Stimulated activated CD8-positive, alpha-beta memory T cell treated with anti-CD3 and anti-CD28 coated beads, Interleukin-7, amount 100 ng/mL, for 48 hours (primary cell): ENCODE measurements around the gene ALDH1A3.
"Not testable (repeated sequence)": the region's sequence is repeated elsewhere in the genome, so short reads cannot be mapped to it uniquely, and the experiment has no call there.

Source experiments
- DNase-seq, 2 donors: peaks; one replicate each; pipeline ENCODE4 v3.0.0-alpha.2; 2020; ENCODE audit warnings: low read depth in 1 of 2; ENCODE audit errors: extremely low read depth in 1 of 2

The ALDH1A3 gene

DNA sequence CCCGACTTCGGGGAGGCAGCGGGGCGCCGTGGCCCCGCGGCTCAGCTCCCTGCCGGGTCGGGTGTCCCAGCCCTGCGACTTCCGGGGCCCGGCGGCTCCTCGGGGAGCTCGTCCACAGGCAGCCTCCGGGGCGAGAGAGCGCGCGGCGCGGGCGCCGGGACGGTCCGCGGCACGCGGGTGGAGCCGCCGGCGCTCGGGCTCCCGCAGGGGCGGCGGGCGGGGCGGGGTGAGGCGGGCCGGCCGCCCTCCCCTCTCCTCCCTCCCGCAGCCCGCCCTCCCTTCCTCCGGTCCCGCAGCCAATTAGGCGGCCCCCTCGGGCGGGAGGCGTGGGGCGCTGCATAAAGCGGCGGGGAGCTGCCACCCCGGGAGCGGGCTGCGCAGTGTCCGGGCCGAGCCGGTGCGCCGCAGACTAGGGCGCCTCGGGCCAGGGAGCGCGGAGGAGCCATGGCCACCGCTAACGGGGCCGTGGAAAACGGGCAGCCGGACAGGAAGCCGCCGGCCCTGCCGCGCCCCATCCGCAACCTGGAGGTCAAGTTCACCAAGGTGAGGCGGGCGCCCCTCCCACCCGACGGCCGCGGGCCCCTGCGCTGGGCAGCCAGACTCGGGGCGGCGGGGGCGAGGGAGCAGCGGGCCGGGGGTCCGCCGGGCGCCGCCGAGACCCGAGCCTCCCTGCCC, at the start of gene ALDH1A3:
ALDH1A3 (plus strand) TSS at position 368 of the 675 bp plus-strand sequence; CDS start at position 445, 77 bp downstream.
- no peak for DNase-seq

DNA sequence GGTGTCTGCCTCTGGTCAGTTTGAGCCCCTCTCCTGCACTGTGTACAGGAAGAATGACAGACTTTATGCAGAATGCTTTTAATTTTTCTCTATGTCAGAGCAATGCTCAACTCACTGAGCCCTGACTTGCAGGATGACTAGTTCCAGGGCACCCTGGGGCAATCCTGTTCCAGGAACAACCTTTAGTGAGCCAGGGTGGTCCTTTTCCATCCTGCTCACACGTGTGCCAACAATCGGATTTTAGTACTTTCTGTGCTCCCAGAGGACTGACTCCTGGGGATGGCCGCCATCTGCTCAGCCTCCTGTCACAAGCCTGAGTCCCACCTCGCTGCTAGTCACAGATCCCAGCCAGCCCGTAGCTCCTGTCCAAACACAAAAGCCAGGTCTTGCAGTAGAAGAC, 48.2 kb upstream of the ALDH1A3 start:
- DNase-seq, result no peak

DNA sequence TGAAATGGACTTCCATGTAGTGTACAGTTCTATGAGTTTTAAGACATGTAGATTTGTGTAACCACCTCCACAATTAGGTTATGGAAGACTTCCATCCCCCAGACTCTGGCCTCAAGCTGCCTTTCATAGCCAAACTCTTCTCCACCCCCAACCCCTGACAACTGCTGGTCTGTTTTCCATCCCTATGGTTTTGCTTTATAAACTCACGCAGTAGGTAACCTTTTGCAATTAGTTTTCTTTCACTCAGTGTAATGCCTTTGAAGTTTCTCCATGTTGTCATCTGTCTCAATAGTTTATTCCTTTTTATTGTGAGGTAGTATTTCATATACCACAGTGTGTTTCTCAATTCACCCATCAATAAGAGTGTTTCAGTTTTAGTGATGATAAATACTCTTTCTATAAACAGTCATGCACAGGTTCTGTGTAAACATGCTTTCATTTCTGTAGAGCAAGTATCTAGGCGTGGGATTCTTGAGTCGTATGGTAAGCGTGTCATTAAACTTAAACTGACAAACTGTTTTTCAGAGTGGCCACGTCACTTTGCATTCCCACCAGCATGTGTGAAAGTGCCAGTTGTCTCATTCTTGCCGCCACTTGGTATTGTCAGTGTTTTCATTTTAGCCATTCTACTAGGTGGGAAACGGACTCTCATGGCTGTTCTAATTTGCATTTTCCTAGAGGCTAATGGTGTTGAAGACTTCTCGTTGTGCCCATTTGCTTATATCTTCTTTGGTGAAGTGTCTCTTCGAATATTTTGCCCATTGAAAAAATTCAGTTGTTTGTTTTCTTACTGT, 47.3 kb upstream of the ALDH1A3 start:
- DNase-seq, result no peak

DNA sequence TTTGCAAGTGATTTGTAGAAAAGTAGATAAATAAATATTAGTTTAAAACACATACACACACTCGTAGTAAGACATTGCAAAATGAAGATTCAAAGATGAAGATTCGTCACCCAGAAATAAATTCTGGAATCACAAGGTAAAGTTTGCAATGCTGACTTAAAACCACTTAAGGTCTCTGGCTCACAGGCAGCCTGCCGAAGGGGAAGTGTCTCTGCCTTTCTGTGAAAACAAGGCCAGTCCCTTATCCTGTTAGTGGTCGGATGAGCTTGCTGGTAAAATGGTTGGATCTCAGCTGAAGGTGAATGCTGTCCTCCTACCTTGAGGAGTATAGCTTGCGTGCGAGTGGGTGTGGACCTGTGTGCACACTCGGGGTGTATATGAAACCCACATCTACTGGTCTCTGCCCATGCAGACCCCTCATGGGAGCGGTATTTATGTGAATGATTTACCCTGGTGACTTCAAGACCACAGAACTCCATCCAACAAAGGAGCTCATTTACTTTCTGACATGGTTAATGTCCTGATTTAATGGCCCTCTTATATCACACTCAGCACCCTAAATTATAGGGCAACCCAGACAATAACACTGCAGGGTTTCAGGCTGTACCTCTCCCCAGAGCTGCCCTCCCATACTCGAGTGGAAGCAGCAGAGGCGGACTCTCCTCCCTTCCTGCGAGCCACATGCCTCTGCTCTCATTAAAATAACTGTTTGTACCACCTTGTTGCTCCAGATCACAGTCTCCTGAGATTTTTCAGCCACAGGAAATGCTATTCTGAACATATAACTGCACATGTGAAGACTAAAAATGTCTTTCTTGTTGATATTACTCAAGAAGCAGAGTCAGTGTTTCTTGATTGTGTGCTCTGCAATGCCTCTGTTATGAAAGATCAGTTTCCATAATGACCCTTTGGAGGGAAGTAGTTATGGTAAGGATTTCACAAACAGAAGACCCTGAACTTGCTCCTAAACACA, 45.9 kb upstream of the ALDH1A3 start:
- no peak for DNase-seq

DNA sequence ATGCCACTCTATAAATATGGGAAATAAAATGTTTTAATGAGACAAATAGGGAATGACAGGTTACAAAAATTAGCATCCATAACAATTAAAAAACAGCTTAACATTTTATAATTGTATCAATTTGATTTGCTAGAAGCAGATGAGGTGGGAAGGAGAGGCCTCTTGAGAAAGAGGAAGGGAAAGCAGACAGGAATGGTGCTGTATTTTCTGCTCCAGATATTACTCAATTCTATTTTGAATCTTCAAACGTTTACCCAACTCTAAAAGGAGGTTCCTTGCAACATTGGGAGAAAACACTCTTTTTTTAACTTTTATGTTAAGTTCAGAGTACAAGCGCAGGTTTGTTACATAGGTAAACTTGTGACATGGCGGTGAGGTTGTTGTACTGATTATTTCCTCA, 44.9 kb upstream of the ALDH1A3 start:
- DNase-seq, result no peak

DNA sequence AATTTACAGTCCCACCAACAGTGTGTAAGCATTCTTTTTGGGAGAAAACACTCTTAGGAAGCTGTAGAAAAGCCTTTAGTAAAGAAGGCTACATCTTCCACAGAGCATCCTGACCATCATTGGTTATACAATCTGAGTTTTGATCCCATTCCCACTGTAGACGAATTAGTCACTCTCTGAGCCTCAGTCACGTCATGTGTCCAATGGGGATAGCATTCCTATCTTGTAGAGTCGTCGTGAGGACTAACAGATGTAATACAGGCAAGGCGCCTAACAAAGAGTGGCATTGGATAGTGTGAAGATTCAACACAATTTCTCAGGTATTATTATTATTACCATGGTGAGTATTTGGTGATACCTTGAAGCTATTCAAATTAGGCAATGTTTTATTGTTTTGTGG, 44.0 kb upstream of the ALDH1A3 start:
- no peak for DNase-seq

DNA sequence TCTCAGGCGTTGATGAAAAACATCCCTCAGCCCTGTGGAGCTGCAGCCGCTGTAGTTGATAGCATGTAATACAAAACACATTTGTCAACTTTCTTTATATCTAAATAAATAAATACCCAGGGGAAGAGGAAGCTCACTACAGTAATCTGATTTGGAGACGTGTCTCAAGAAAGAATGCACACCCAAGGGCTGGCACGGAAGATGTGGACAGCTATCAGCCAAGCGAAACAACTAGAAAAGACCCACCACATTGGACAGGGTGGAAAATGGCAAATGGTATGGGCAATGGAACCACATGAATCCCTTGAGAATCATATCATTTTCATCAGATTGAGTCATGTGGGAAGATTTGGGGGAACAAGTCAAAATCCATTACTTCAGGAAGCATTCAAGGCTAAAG, 43.1 kb upstream of the ALDH1A3 start:
- no peak for DNase-seq

DNA sequence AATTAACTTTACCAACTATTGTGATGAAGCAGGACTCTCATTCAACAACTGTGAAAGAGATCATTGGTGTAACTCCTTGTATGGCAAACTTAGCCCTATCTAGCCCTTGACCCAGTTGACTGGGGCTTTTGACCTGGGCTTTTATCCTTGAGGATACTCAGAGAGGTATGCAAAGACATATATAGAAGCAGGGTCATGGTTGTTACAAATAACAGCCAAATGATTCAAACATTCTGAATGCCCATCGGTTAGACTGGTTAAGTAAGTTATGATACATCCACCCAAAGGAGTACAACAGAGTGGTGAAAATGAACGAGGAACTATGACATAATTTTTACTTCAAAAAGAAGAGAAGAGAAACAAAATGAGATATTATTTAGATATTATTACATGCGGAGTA, 38.2 kb upstream of the ALDH1A3 start:
- DNase-seq, result no peak

DNA sequence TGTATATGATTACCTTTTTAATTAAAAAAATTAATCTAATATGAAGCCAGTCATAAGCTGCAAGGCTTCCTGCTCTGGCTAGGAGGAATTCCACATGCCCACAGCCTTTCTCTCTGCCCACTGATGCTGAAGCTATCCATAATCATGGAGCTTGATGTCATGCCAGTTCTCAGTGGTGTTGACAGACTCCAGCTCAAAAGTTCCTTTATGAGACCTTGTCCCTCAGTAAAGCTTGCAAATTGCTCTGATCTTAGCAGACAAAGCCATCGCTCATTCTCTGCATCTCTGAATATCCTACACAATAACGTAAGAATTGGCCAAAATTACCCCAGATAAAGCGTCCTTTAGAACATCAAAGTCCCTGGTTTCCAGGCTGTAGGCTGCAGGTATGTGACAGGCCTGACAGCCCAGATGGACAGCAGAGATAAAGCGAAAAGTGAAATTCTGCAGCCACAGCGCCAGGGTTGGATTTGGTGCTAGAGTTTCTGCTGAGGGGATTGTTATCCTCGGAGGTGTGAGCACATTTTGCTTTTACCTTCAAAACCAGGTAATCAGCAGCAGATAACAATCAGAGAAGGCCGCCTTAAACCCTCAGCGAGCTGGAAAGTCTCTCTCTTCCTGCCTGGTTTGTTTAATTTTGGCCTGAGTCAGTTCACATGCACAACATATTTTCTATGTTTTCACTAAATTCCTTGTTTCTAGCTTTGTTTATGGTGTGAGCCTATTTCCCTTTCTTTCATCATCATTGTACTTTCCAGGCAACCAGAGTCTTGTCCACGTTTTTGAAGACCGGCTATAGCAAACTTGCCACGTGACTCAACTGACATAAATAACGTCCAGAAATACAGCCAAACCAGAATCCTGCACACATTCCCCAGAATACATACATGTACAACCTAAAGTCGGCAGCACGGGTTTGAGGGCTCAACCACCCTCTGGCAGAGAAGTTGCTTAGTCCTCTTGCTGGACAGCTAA, 36.6 kb upstream of the ALDH1A3 start:
- DNase-seq, result no peak

DNA sequence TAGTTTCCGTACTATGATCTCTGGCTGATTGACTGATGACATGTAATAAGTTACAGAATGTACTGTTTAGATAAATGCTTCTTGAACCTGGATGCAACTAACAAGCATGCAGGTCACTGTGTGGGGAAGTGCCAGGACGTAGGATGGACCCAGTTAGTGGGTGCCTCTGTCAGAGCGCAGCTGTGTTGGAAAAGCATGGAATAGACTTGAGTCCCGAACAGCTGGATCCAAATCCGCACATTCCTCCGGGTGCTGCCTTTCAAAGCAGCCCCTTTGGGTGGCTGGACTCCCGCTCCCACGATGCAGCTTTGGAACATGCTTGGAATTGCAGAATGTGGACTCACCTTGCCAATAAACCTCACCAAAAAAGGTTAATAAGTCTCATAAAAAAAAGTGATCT, 35.5 kb upstream of the ALDH1A3 start:
- no peak for DNase-seq

DNA sequence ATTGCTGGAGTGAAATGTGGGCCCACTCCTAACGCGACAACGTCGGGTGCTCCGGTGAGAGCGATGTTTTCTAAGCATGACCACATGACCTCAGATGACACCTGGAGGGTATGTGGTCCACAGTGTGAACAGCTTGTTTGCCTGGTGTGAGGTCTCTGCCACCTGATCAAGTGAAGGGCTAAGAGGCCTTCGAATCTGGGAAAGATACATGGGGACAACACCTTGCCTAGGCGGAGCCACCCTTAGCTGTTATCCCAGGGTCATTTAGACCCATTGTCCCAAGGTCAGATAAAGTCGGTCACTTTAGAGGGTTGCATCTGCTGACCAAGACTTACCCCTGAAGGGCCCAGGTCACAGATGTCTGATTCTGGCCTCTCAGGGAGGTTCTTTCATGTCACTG, 34.9 kb upstream of the ALDH1A3 start:
- DNase-seq, result no peak

DNA sequence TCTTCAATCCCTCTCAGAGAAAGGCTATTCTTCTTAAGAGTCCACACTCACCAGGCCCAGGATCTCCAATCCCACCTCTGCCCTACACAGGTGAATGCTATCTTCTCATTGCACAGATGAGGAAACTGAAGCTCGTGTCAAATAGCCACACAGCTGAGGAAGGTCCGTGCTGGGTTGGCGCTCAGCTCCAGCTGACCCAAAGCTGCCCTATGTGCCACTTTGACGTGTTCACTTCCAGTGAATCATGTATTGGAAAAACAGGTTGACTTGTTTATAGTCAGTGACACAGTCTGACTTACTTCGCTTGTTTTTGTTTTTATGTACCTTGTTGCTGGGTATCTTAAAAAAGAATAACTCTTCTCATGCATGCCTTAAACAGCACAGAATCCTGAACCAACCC, 32.4 kb upstream of the ALDH1A3 start:
- no peak for DNase-seq

DNA sequence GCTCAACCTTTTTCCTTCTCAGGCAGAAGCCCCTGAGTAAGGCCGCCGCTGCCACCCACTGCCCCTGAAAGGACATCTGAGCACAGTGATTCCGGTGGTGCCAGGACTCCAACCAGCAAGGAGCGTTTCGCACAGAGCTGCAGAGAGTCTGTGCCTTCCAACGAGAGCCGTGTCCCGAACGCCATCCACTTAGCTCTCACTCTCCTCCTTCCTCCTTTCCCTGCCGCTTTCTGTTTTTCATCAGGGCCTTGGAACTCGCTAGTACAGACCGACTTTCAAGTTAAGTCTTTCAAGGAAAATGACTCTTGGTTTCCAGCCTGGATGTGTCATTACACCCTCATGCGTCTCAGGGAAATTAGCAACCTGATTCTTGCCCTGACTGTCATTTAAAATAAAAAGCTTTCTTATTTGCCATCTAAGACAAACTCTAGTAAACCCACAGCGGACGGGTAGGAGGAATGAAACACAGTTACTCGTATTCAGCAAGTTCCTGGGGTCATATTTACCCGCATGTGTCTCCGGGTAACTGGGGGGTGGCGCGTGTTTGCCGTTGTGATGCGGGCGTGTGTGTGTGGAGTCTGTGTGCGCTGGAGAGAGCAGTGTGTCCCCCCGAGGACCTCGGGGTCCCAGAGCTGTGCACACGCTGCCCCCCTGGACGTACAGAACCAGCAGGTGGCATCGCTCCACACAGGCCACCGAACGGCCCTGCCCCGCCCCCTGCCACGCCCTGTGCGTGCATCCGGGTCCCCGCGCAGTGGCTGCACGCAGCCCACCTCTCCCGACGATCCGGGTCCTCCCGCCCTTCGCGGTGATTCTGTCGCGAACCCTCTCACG, 30.4 kb upstream of the ALDH1A3 start:
- DNase-seq, result peak; percentile 30 to 33

DNA sequence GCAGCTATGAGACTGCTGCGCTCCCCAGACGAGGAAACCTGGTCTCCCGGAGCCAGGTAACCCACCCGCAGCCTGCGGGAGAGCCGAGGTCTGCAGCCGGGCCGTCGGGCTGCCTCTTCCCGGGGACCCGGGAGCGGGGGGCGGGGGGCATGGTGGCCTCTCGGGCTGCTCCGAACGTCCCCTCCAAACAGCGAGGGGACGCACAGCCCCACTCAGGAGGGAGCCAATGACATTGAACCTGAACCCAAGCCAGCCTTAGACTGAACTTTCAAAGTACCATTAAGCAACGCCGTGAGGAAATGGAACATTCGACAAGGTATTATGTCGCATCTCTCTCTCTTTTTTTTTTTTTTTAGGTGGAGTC, 29.8 kb upstream of the ALDH1A3 start:
- no peak for DNase-seq

DNA sequence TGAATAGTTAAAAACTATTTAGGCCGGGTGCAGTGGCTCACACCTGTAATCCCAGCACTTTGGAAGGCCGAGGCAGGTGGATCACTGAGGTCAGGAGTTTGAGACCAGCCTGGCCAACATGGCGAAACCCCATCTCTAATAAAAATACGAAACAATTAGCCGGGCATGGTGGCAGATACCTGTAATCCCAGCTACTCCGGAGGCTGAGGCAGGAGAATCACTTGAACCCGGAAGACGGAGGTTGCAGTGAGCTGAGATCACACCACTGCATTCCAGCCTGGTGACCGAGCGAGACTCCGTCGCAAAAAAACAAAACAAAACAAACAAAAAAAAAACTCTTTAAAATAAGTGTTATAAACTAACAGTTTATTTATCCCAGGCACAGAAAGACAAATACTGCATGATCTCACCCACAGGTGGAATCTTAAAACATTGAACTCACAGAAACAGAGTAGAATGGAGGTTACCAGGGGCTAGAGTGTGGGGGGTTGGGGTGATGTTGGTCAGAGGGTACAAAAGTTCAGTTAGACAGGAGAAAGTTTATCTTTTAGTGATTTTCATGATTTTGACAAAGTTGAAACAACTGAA, 28.1 kb upstream of the ALDH1A3 start:
- DNase-seq, result not testable (repeated sequence)

DNA sequence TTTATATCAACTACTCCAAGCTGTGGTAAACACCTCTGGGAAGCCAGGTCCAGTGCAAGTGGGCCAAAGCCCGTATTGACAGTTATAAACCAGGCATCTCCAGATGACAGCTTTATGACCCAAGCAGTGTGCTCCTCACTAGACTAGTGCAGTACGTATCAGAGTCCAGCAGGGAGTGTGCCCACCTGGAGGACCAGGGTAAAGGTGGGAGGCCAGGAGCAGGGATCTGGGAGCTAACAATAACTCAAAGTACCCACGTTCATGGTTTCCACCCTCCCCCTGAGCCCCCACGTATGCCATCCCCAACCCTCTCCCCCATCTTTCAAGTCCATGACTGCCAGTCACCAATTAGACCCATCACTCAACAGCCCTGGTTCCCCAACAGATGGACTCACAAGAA, 27.0 kb upstream of the ALDH1A3 start:
- no peak for DNase-seq

DNA sequence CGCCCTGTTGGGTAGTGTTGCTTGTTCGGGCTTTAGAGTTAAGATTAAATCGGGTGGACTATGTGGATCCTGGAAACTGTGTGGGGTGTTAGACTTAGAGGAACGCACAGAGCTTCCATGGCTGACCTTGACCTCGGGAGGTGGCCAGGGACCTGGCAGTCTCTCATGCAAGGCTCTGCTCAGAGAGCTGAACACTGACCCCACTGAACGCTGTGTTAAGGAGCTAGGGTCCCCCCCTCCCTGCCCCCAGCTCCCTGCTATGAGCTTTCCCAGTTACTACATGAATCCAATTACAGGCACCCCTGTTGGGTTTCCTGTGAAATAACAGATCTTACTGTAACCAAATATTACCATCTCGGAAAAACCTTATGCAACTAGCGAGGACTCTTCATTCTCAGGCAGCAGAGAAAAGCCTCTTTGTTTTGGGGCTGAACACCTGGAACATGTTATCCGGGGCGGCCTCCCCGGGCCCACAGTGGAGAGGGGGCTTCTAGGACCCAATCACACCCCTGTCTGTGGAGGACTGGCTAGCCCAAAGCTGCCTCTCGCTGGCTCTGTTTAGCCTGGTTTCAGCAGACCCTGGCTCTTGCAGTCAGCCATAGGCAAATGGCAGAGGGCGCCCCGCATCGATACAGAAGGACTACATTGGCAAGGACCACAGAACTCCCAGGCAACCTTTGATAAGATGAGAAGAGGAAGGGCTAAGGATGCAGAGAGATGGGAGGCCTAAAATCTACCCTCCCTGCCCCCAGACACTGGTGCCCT, 25.8 kb upstream of the ALDH1A3 start:
- no peak for DNase-seq

DNA sequence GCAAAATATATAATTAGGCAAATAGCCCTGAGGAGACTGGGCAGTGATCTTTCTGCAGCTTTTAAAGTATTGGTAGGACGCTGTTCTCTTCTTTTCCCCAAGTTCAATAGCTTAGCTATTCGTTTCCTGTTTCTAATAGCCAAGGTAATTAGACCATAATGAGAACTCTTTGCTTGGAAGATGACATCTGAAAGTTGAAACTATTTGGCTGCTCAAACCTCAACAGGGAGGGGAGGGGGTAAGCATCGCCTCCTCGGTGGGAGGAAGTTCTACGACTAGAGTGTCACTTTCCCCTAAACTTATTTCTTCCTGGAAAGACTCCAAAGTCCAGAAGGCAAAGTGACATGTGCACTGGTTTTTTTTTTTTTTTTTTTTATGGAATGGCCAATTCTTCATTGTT, 22.8 kb upstream of the ALDH1A3 start:
- DNase-seq, result no peak
